Measurements from ENCODE around the gene HEATR5A.
"Not testable (repeated sequence)": the region's sequence is repeated elsewhere in the genome, so short reads cannot be mapped to it uniquely, and the experiment has no call there.

The HEATR5A gene

GRCh38 chr14:31329876-31330521 is 90.4 kb downstream of the HEATR5A start:
- not testable (repeated sequence) for DNase-seq (ENCODE audit: low spot score)

DNA sequence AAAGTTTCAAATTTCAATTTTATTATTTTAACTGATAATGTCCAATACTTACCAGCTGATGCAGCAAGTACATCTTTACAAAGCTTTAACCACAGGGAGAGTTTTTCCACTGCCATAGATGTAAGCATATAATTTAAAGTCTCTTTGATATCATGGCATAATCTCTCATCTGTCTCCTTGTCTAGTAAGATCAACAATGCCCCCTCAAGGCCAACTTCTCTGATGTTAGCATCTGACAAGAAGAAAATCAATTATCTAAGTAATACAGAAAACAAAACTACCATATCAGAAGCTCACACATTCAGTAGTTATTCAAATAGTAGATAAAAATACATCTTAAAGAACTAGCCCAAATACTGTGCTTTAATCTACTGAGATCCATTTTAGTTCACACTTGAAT is 94.2 kb downstream of the HEATR5A start:
- no peak for DNase-seq (ENCODE audit: low spot score)

- no peak for DNase-seq (ENCODE audit: low spot score)
These were observed 96.9 kb downstream of the HEATR5A start for GRCh38 chr14:31323419-31323818.

- no peak for DNase-seq (ENCODE audit: low spot score)
These were observed 99.2 kb downstream of the HEATR5A start for GRCh38 chr14:31320922-31321766.

DNA sequence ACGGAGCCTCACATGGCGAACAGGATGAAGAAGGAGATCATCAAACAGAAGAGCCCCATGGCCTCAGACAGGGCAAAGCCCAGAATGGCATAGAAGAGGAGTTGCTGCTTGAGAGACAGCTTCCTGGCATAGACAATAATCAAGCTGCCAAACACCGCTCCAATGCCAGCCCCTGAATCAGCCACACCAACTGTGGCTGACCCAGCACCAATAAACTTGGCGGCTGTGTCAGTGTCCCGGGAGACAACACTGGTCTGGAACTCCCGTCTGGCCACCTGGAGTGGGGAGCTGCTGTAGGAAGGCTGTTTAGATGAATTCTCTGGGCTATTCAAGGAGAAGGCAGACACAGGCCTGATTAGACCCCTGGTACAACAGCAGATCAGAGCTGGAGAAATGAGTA is 100.1 kb downstream of the HEATR5A start:
- no peak for DNase-seq (ENCODE audit: low spot score)

GRCh38 chr14:31319701-31320100 is 100.6 kb downstream of the HEATR5A start:
- no peak for DNase-seq (ENCODE audit: low spot score)

GRCh38 chr14:31312934-31313333 is 107.4 kb downstream of the HEATR5A start:
- no peak for DNase-seq (ENCODE audit: low spot score)

GRCh38 chr14:31312370-31312769 is 108.0 kb downstream of the HEATR5A start:
- DNase-seq (ENCODE audit: low spot score) = not testable (repeated sequence)

- no peak for DNase-seq (ENCODE audit: low spot score)
These were observed 112.7 kb downstream of the HEATR5A start for GRCh38 chr14:31307618-31308017.

GRCh38 chr14:31307198-31307597 is 113.2 kb downstream of the HEATR5A start:
- DNase-seq (ENCODE audit: low spot score) = no peak

GRCh38 chr14:31303654-31304053 is 116.7 kb downstream of the HEATR5A start:
- no peak for DNase-seq (ENCODE audit: low spot score)

- DNase-seq (ENCODE audit: low spot score) = no peak
These were observed 119.5 kb downstream of the HEATR5A start for GRCh38 chr14:31300883-31301282.

DNA sequence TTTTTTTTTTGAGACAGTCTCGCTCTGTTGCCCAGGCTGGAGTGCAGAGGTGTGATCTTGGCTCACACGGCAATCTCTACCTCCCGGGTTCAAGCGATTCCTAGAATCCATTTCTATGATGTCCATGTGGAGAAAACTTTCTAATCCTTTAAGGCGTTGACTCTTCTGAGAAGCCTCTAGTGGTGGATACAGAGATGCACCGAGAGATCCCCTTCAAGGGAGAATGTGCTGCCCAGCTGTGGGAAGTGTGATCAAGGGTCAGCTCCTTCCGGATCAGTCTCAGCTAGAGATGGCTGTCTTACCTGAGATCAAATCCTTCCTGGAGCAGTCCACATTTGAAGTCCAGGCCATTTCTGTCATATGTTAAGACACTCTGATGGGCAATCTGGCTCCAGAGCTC is 120.1 kb downstream of the HEATR5A start:
- no peak for DNase-seq (ENCODE audit: low spot score)

GRCh38 chr14:31297701-31298344 is 122.5 kb downstream of the HEATR5A start:
- no peak for DNase-seq (ENCODE audit: low spot score)

DNA sequence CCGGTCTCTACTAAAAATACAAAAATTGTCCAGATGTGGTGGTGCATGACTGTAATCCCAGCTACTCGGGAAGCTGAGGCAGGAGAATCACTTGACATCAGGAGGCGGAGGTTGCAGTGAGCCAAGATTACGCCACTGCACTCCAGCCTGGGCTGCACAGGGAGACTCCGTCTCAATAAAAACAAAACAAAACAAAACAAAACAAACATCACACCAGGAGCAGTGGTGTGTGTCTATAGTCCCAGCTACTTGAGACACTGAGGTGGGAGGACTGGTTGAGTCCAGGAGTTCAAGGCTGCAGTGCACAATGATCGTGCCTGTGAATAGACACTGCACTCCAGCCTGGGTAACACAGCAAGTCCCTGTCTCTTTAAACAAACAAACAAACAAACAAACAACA is 123.2 kb downstream of the HEATR5A start:
- DNase-seq (ENCODE audit: low spot score) = no peak

DNA sequence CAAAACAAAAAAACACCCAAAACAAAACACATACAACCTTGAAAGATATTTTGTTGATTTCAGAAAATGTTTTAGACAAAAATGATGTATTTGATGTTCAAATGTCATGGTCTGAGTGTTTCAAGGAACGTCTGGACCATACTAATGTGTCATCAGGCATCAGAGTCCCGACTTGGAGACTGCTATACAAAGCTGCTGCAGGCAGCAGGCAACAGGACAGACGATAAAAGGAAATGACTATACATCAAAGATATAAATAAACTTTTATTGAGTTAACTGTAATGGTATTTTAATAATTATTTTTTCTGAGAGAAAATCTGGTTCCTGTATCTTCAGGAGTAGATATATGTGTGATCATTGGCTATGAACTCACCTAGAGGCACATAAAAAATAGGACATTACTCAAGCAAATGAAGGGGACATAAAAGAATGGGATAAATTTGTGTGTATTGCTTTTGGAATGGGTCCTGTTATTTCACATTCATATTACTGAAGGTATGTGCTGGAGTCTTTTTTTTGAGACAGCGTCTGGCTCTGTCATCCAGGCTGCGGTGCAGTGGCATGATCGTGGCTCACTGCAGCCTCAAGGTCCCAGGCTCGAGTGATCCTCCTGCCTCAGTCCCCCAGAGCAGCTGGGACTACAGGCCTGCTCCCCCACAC is 125.5 kb downstream of the HEATR5A start:
- no peak for DNase-seq (ENCODE audit: low spot score)

DNA sequence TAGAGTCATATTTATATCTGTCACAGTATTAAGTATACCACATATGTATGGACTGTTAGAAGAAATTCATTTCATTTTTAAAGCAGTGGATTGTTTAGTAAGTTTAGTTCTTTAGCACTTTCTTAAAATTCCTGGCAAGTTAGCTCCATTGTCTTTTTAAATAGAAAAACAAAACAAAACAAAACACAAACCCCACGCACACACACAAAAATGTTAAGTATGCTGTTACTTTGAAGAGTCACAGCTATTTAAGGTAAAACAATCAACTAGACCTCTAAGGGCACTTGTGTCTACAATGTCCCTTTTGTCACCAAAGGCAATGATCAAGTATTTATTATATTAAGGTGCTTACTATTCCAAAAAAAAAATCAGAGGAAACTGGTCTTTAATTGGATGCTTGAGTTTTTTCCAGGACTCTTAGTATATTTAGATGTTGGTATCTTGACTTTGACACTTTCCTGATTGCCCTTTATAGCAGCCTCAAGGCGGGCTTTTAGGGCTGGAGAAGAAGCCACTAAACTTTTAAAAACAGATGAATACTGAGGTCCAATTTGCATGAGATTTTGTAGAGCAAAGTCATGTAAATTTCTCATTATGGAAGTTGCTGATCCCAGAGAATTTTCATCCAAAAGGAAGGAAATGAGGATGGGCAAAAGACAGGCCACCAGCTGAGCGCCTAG is 127.3 kb downstream of the HEATR5A start:
- no peak for DNase-seq (ENCODE audit: low spot score)

- no peak for DNase-seq (ENCODE audit: low spot score)
These were observed 129.1 kb downstream of the HEATR5A start for GRCh38 chr14:31291210-31291609.

GRCh38 chr14:31287294-31287972 is 132.9 kb downstream of the HEATR5A start:
- DNase-seq (ENCODE audit: low spot score) = no peak

DNA sequence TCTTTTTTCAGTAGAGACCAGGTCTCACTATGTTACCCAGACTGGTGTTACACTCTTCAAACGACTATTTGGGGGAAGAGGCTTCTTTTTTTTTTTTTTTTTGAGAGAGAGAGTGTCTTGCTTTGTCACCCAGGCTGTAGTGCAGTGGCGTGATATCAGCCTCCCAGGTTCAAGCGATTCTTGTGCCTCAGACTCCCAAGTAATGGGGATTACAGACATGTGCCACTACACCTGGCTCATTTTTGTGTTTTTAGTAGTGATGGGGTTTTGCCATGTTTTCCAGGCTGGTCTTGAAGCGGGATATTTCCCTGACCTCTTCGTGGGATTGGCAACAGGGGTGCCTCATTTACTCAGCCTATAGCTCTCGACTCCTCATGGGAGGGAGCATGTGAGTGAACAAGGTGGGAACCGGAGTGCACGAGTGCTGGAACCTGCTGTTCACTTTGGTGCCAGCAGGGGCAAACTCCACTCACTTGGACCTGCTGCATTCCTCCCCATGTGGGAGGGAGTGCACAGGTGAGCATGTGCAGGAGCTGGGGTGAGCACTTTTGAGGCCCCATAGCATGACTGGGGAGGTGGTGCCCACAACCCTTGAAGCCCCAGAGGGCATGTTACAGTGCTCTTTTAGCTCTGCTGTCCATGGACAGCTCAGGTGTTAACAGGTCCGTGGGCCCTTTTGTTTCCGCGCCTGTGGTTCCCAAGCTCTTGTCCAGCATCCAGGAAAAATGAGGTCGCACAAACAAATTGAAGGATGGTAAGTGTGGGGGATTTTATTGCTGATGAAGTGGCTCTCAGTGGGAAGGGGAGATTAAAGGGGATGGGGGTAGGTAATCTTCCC is 133.7 kb downstream of the HEATR5A start:
- DNase-seq (ENCODE audit: low spot score) = no peak
